Smooth muscle cell of trachea (primary cell): ENCODE data around the gene OR8B4. TPM values are rescaled to one million over a fixed set of nuclear protein-coding genes. Genes with fewer than 3 reads are reported as not detected.

Experiments used
- total RNA-seq: library from RNA; depleted of rRNA; stranded (reverse); fragments of >200 nt; gene quantifications from 2 replicates; pipeline ENCODE4 v1.2.1, GENCODE V29; 2014

The OR8B4 gene, protein sequence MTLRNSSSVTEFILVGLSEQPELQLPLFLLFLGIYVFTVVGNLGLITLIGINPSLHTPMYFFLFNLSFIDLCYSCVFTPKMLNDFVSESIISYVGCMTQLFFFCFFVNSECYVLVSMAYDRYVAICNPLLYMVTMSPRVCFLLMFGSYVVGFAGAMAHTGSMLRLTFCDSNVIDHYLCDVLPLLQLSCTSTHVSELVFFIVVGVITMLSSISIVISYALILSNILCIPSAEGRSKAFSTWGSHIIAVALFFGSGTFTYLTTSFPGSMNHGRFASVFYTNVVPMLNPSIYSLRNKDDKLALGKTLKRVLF
- total RNA-seq, result not detected in 2 replicates

DNA sequence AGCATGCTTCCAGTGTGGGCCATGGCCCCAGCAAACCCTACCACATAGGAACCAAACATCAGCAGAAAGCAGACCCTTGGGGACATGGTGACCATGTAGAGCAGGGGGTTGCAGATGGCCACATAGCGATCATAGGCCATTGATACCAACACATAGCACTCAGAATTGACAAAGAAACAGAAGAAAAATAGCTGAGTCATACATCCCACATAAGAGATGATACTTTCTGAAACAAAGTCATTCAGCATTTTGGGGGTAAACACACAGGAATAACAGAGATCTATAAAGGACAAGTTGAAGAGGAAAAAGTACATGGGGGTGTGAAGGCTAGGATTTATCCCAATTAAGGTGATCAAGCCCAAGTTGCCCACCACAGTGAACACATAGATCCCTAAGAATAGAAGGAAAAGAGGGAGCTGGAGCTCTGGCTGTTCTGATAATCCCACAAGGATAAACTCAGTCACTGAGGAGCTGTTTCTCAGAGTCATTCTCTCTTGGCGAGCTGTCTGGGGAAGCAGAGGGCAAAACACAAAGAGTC, at the start of gene OR8B4:
TSS of gene OR8B4 (minus strand) at position 488 of the 538 bp plus-strand sequence. CDS start at position 488, 0 bp downstream.

DNA sequence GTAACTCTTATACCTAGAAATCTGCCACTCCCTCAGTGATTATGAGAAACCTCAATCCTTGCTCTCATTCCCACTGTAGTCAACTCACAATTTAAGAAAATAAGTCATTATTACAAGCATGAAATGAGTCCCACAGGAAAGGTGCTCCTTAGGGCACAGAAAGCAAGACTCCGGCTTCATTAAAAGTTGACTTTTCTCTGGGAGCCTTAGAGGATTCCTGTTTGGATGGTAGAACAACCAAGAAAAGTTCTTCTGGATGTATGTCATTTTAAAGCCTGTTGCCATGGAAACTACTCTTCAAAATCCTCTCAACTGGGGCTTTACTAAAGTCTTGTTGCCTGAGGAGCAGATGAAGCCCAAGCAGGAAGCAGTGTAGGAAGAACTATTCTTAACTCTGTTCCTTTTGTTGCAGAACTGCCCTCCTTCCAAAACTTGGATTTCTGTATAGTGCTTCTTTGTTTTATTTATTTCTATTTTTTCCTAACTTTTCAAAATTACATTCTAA, 21.0 kb upstream of the OR8B4 start, which contains the start of gene OR8B8:
TSS of gene OR8B8 (minus strand) at position 51 of the 505 bp plus-strand sequence. CDS start 4,611 bp downstream, outside the sequence.

DNA sequence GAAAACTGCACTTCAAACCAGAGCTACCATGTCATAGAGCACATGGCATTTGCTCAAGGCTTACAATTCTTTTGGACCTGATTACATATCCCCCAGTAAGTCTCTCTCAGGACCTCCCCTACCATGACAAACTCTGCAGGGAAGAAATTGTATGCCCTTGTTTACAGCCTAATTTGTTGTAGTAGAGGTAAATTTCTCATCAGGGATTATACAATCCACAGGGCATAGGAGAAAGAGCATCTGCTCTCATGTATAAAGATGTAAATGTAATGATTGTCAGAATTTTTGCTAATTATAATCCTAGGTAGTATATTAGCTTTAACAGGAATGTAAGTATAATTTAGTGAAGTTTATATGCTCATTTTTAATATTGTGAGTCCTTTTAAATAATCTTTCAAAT, 25.7 kb downstream of the OR8B4 start, which contains the start of gene OR8B3:
TSS of gene OR8B3 (minus strand) at position 101 of the 400 bp plus-strand sequence. CDS start 1,673 bp downstream, outside the sequence.

DNA sequence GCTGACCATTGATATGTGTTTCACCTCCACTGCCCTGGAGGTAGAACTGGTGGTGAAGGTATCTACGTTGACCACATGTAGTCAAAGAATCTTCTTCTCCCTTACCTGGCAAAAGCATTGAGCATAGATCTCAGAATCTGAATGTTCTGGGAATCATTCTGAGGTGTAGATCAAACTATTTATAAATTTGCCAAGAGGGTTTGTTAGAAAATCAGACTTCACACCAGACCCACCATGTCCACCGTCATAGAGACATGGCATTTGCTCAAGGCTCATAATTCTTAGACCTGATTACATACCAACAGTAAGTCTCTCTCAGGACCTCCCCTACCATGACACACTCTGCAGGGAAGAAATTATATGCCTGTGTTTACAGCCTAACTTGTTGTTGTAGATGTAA, 40.3 kb downstream of the OR8B4 start, which contains the start of gene OR8B2:
TSS of gene OR8B2 (minus strand) at position 101 of the 400 bp plus-strand sequence. CDS start 1,156 bp downstream, outside the sequence.

Other genes with a start within 250 kb of the OR8B4 start
- not detected in 2 replicates for gene OR10D3, start 241.5 kb downstream of the OR8B4 start, total RNA-seq
- 0.17 TPM in 1 of 2 replicates, not detected in the other for gene OR8G1, start 183.8 kb downstream of the OR8B4 start, total RNA-seq
- gene OR8G5, start 168.5 kb downstream of the OR8B4 start, total RNA-seq, result not detected in 2 replicates
- not detected in 2 replicates for gene OR8D1, start 110.9 kb downstream of the OR8B4 start, total RNA-seq
- not detected in 2 replicates for gene OR8D2, start 104.7 kb downstream of the OR8B4 start, total RNA-seq
- not detected in 2 replicates for gene OR8B2, start 40.4 kb downstream of the OR8B4 start, total RNA-seq
- gene OR8B3, start 25.8 kb downstream of the OR8B4 start, total RNA-seq, result not detected in 2 replicates
- not detected in 2 replicates for gene OR8B8, start 20.8 kb upstream of the OR8B4 start, total RNA-seq
- not detected in 2 replicates for gene OR8B12, start 118.8 kb upstream of the OR8B4 start, total RNA-seq
- gene OR8A1, start 145.1 kb upstream of the OR8B4 start, total RNA-seq, result not detected in 2 replicates
- not detected in 2 replicates for gene PANX3, start 186.6 kb upstream of the OR8B4 start, total RNA-seq
- 22.8 and 41.5 TPM in 2 replicates for gene TBRG1, start 198.0 kb upstream of the OR8B4 start, total RNA-seq
- gene SIAE, start 248.9 kb upstream of the OR8B4 start, total RNA-seq, result 17.6 and 30.8 TPM in 2 replicates
- 7.4 and 29.2 TPM in 2 replicates for gene SPA17, start 249.0 kb upstream of the OR8B4 start, total RNA-seq